ENCODE results near the gene KRTAP19-1. TPM values are rescaled to one million over a fixed set of nuclear protein-coding genes. Genes with fewer than 3 reads are reported as not detected.
"Not testable (repeated sequence)": the region's sequence is repeated elsewhere in the genome, so short reads cannot be mapped to it uniquely, and the experiment has no call there.

KRTAP19-1 gene
- polyA plus RNA-seq, result not detected
- long read RNA-seq, donor 1, result 0 reads
- long read RNA-seq, donor 2, result 0 reads
- long read RNA-seq, donor 3, result 0 reads
- long read RNA-seq, donor 4, result 0 reads
- long read RNA-seq, donor 5, result 0 reads
- long read RNA-seq, donor 6, result 0 reads
- long read RNA-seq, donor 7, result 0 reads
- long read RNA-seq, donor 8, result 0 reads
- long read RNA-seq, donor 9, result 0 reads
- long read RNA-seq, donor 10, result 0 reads

- Histone ChIP-seq H3K27ac (ENCODE audit: low read depth in 1 of 3, low read length in 2 of 3) (no peak within 1 kb of the TSS), H3K36me3 (ENCODE audit: control insufficient read depth in 3 of 3, insufficient read depth in 2 of 3, low read depth in 1 of 3, low read length in 3 of 3) (no peaks in the 10 kb centered on the region)
- FAIRE-seq, result no peak
These were observed at the start of gene KRTAP19-1 for GRCh38 chr21:30480145-30480544. Gene KRTAP19-1 (minus strand): TSS chr21:30480367. CDS start chr21:30480317, 50 bp downstream.

DNA sequence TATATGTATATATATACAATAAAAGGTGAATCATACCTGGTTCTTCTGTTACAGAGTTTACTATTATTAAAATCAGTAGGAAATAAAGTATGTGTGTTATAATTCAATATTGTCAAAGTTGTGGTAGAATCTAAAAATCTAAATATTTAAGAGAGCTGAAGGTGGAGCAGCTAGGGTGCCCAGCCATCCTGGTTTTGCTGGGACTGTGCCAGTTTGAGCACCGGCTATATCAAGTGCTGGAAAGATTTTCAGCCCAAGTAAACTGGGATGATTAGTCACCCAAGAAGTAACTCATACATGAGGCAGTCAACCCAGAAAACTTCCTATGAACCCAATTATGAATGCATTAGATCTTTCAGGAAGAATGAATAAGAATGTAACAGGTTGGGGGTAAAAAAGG, 38.7 kb upstream of the KRTAP19-1 start:
- H3K4me3 ChIP-seq (ENCODE audit: low read depth in 1 of 3, low read length in 3 of 3), result no peak overlapping the region
- FAIRE-seq (no peak), DNase-seq (no peak)
- WGBS, 3 donors, result 88 to 90% (median 89%) methylated on average over 1 of the region's 1 CpG
- H3K27me3 ChIP-seq (ENCODE audit: control insufficient read depth in 3 of 3, insufficient read depth in 3 of 3, low read length in 3 of 3), result no peaks in the 10 kb centered on the region
- no peak overlapping the region for H3K27ac ChIP-seq (ENCODE audit: low read depth in 1 of 3, low read length in 2 of 3)
- no peaks in the 10 kb centered on the region for H3K36me3 ChIP-seq (ENCODE audit: control insufficient read depth in 3 of 3, insufficient read depth in 2 of 3, low read depth in 1 of 3, low read length in 3 of 3)
- no peaks in the 10 kb centered on the region for H3K4me1 ChIP-seq (ENCODE audit: control insufficient read depth in 3 of 3, insufficient read depth in 2 of 3, low read depth in 1 of 3, low read length in 2 of 3)
- peaks cover 0 to 3% of the 10 kb centered on the region in 2 donors for H3K9me3 ChIP-seq (ENCODE audit: control insufficient read depth in 2 of 2, insufficient read depth in 1 of 2, low read depth in 1 of 2, low read length in 1 of 2)

More at GRCh38 chr21:30480145-30480544, at the start of gene KRTAP19-1:
- Histone ChIP-seq H3K4me1 (ENCODE audit: control insufficient read depth in 3 of 3, insufficient read depth in 2 of 3, low read depth in 1 of 3, low read length in 2 of 3) (no peaks in the 10 kb centered on the region), H3K9me3 (ENCODE audit: control insufficient read depth in 2 of 2, insufficient read depth in 1 of 2, low read depth in 1 of 2, low read length in 1 of 2) (peaks cover 0 to 3% of the 10 kb centered on the region in 2 donors), H3K4me3 (ENCODE audit: low read depth in 1 of 3, low read length in 3 of 3) (no peak within 1 kb of the TSS), H3K27me3 (ENCODE audit: control insufficient read depth in 3 of 3, insufficient read depth in 3 of 3, low read length in 3 of 3) (no peaks in the 10 kb centered on the region)
- 82 to 88% (median 83%) methylated on average over 7 of the region's 7 CpGs for WGBS, 3 donors
- DNase-seq, result no peak

GRCh38 chr21:30515681-30516080, 35.5 kb upstream of the KRTAP19-1 start:
- 78 to 89% (median 82%) methylated on average over 1 of the region's 1 CpG for WGBS, 3 donors
- no peak for FAIRE-seq
- DNase-seq, result no peak

DNA sequence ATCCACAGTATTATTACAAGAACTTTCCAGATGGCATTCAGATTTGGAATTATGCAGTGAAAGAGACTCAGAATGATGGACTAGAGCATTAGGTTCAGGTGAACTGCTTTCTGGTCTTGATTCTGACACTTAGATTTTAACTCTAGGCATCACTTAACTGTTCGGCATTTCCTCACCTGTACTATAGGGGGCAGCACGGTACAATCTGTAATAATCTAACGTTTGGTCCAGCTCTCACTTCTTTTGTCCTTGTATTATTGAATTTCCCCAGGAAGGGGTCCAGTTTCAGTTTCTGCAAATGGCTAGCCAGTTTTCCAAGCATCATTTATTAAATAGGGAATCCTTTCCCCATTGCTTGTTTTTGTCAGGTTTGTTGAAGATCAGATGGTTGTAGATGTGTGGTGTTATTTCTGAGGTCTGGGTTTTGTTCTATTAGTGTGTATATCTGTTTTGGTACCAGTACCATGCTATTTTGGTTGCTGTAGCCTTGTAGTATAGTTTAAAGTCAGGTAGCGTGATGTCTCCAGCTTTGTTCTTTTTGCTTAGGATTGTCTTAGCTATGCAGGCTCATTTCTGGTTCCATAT, 25.5 kb upstream of the KRTAP19-1 start:
- 24 to 27% (median 27%) methylated on average over 4 of the region's 4 CpGs for WGBS, 3 donors
- not testable (repeated sequence) for H3K36me3 ChIP-seq (ENCODE audit: control insufficient read depth in 3 of 3, insufficient read depth in 2 of 3, low read depth in 1 of 3, low read length in 3 of 3); FAIRE-seq; H3K9me3 ChIP-seq (ENCODE audit: control insufficient read depth in 2 of 2, insufficient read depth in 1 of 2, low read depth in 1 of 2, low read length in 1 of 2); H3K4me1 ChIP-seq (ENCODE audit: control insufficient read depth in 3 of 3, insufficient read depth in 2 of 3, low read depth in 1 of 3, low read length in 2 of 3); H3K27ac ChIP-seq (ENCODE audit: low read depth in 1 of 3, low read length in 2 of 3); H3K27me3 ChIP-seq (ENCODE audit: control insufficient read depth in 3 of 3, insufficient read depth in 3 of 3, low read length in 3 of 3); DNase-seq; H3K4me3 ChIP-seq (ENCODE audit: low read depth in 1 of 3, low read length in 3 of 3)

More at GRCh38 chr21:30515681-30516080, 35.5 kb upstream of the KRTAP19-1 start:
- no peak overlapping the region for H3K4me3 ChIP-seq (ENCODE audit: low read depth in 1 of 3, low read length in 3 of 3)
- peaks cover 1 to 3% of the 10 kb centered on the region in 2 donors for H3K9me3 ChIP-seq (ENCODE audit: control insufficient read depth in 2 of 2, insufficient read depth in 1 of 2, low read depth in 1 of 2, low read length in 1 of 2)
- H3K27ac ChIP-seq (ENCODE audit: low read depth in 1 of 3, low read length in 2 of 3), result no peak overlapping the region
- H3K36me3 ChIP-seq (ENCODE audit: control insufficient read depth in 3 of 3, insufficient read depth in 2 of 3, low read depth in 1 of 3, low read length in 3 of 3), result no peaks in the 10 kb centered on the region
- H3K4me1 ChIP-seq (ENCODE audit: control insufficient read depth in 3 of 3, insufficient read depth in 2 of 3, low read depth in 1 of 3, low read length in 2 of 3), result no peaks in the 10 kb centered on the region
- H3K27me3 ChIP-seq (ENCODE audit: control insufficient read depth in 3 of 3, insufficient read depth in 3 of 3, low read length in 3 of 3), result no peaks in the 10 kb centered on the region

DNA sequence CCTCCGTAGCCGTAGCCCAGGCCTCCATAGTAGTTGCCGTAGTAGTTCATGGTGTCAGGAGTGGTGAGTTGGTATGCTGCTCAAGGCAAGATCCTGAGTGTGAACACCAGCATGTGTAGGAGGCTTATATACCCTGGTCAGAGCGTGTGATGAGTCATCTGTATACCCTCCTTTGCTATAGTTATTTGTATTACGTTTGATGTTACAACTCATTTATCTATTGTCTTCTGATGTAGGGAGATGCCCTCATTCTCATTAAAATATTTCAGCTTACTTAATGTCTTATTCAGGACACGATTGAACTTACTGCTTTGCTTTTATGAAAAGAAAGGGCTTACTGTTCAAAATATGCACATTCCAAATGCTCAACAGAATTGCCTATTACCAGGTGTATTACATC, 21.9 kb upstream of the KRTAP19-1 start, which contains the start of gene KRTAP19-5:
KRTAP19-5 (minus strand) TSS at position 101 of the 400 bp plus-strand sequence; CDS start at position 50, 51 bp downstream.
- WGBS, 3 donors, result 78 to 81% (median 78%) methylated on average over 6 of the region's 6 CpGs
- no peak within 1 kb of the TSS for H3K27ac ChIP-seq (ENCODE audit: low read depth in 1 of 3, low read length in 2 of 3)
- DNase-seq (no peak), FAIRE-seq (no peak)
- no peak within 1 kb of the TSS for H3K4me3 ChIP-seq (ENCODE audit: low read depth in 1 of 3, low read length in 3 of 3)
- H3K4me1 ChIP-seq (ENCODE audit: control insufficient read depth in 3 of 3, insufficient read depth in 2 of 3, low read depth in 1 of 3, low read length in 2 of 3), result no peaks in the 10 kb centered on the region
- peaks cover 0 to 3% of the 10 kb centered on the region in 2 donors for H3K9me3 ChIP-seq (ENCODE audit: control insufficient read depth in 2 of 2, insufficient read depth in 1 of 2, low read depth in 1 of 2, low read length in 1 of 2)
- no peaks in the 10 kb centered on the region for H3K27me3 ChIP-seq (ENCODE audit: control insufficient read depth in 3 of 3, insufficient read depth in 3 of 3, low read length in 3 of 3)
- H3K36me3 ChIP-seq (ENCODE audit: control insufficient read depth in 3 of 3, insufficient read depth in 2 of 3, low read depth in 1 of 3, low read length in 3 of 3), result no peaks in the 10 kb centered on the region

- WGBS, 3 donors, result 58 to 73% (median 66%) methylated on average over 4 of the region's 4 CpGs
- no peak within 1 kb of the TSS for H3K27ac ChIP-seq (ENCODE audit: low read depth in 1 of 3, low read length in 2 of 3)
- H3K27me3 ChIP-seq (ENCODE audit: control insufficient read depth in 3 of 3, insufficient read depth in 3 of 3, low read length in 3 of 3), result no peaks in the 10 kb centered on the region
- no peak within 1 kb of the TSS for H3K4me3 ChIP-seq (ENCODE audit: low read depth in 1 of 3, low read length in 3 of 3)
- H3K36me3 ChIP-seq (ENCODE audit: control insufficient read depth in 3 of 3, insufficient read depth in 2 of 3, low read depth in 1 of 3, low read length in 3 of 3), result no peaks in the 10 kb centered on the region
- no peaks in the 10 kb centered on the region for H3K4me1 ChIP-seq (ENCODE audit: control insufficient read depth in 3 of 3, insufficient read depth in 2 of 3, low read depth in 1 of 3, low read length in 2 of 3)
- no peak for DNase-seq
- no peak for FAIRE-seq
- H3K9me3 ChIP-seq (ENCODE audit: control insufficient read depth in 2 of 2, insufficient read depth in 1 of 2, low read depth in 1 of 2, low read length in 1 of 2), result peaks cover 0 to 3% of the 10 kb centered on the region in 2 donors
These were observed 16.9 kb upstream of the KRTAP19-1 start, which contains the start of gene KRTAP19-4 for GRCh38 chr21:30497065-30497464. Gene KRTAP19-4 (minus strand): TSS chr21:30497165. CDS start chr21:30497110, 55 bp downstream.

DNA sequence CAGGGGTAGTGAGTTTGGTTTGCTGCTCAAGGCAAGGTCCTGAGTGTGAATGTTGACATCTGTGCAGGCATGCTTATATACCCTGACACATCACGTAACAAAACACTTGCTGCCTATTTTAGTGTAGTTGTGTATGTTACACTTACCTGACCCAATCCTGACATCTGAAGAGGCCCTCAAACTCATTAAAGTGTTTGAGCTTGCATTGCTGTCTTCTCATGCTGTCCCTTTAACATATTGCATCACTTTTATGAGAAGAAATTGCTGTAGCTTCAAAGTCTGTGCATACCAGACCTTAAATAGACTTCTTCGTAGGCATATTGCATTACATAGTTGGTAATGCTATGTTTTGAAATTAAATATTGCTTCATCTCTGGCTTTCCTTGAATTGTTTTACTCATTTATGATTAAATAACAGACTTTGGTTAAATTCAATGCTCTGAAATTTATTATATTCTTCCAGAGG, 11.8 kb upstream of the KRTAP19-1 start, which contains the start of gene KRTAP19-3:
KRTAP19-3 (minus strand) TSS at position 51 of the 466 bp plus-strand sequence. CDS start 56 bp downstream, outside the sequence.
- Histone ChIP-seq H3K4me1 (ENCODE audit: control insufficient read depth in 3 of 3, insufficient read depth in 2 of 3, low read depth in 1 of 3, low read length in 2 of 3) (no peaks in the 10 kb centered on the region), H3K36me3 (ENCODE audit: control insufficient read depth in 3 of 3, insufficient read depth in 2 of 3, low read depth in 1 of 3, low read length in 3 of 3) (no peaks in the 10 kb centered on the region), H3K9me3 (ENCODE audit: control insufficient read depth in 2 of 2, insufficient read depth in 1 of 2, low read depth in 1 of 2, low read length in 1 of 2) (peaks cover 3 to 9% of the 10 kb centered on the region in 2 donors), H3K27ac (ENCODE audit: low read depth in 1 of 3, low read length in 2 of 3) (no peak within 1 kb of the TSS), H3K4me3 (ENCODE audit: low read depth in 1 of 3, low read length in 3 of 3) (no peak within 1 kb of the TSS), H3K27me3 (ENCODE audit: control insufficient read depth in 3 of 3, insufficient read depth in 3 of 3, low read length in 3 of 3) (no peaks in the 10 kb centered on the region)
- WGBS, 3 donors, result 85 to 93% (median 90%) methylated on average over 2 of the region's 2 CpGs
- no peak for FAIRE-seq
- DNase-seq, result peak in 1 of 2 donors; percentile 9

DNA sequence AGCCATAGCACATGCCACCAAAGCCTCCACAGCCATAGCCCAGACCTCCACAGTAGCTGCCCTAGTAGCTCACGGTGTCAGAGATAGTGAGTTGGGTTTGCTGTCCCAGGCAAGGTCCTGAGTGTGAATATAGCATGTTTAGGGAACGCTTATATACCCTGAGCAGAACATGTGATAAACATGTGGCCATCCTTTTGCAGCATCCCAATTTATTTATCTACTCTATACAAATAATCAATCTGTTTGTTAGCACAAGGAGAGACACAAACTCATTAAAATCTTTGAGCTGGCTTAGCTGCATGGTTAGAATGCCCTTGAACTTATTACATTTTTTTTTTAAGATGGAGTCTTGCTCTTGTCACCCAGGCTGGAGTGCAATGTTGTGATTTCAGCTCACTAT, 7.2 kb upstream of the KRTAP19-1 start, which contains the start of gene KRTAP19-2:
KRTAP19-2 (minus strand) TSS at position 101 of the 400 bp plus-strand sequence; CDS start at position 13, 88 bp downstream.
- H3K4me1 ChIP-seq (ENCODE audit: control insufficient read depth in 3 of 3, insufficient read depth in 2 of 3, low read depth in 1 of 3, low read length in 2 of 3), result no peaks in the 10 kb centered on the region
- H3K36me3 ChIP-seq (ENCODE audit: control insufficient read depth in 3 of 3, insufficient read depth in 2 of 3, low read depth in 1 of 3, low read length in 3 of 3), result no peaks in the 10 kb centered on the region
- H3K27ac ChIP-seq (ENCODE audit: low read depth in 1 of 3, low read length in 2 of 3), result no peak within 1 kb of the TSS
- peaks cover 6 to 18% of the 10 kb centered on the region in 2 donors for H3K9me3 ChIP-seq (ENCODE audit: control insufficient read depth in 2 of 2, insufficient read depth in 1 of 2, low read depth in 1 of 2, low read length in 1 of 2)
- 78 to 83% (median 79%) methylated on average over 2 of the region's 2 CpGs for WGBS, 3 donors
- no peaks in the 10 kb centered on the region for H3K27me3 ChIP-seq (ENCODE audit: control insufficient read depth in 3 of 3, insufficient read depth in 3 of 3, low read length in 3 of 3)
- DNase-seq (no peak), FAIRE-seq (no peak)
- H3K4me3 ChIP-seq (ENCODE audit: low read depth in 1 of 3, low read length in 3 of 3), result no peak within 1 kb of the TSS
